ENCODE measurements around the gene ANGPTL7.
"Not testable (repeated sequence)": the region's sequence is repeated elsewhere in the genome, so short reads cannot be mapped to it uniquely, and the experiment has no call there.

The ANGPTL7 gene

GRCh38 chr1:11156963-11157362 is 32.2 kb upstream of the ANGPTL7 start:
- DNase-seq, result no peak
- TF ChIP-seq POLR2A (IDR thresholded peaks at IDR 0.05; ENCODE audit: low read length) (no peak), GATA1 (IDR thresholded peaks at IDR 0.05; ENCODE audit: low read depth, low read length) (no peak)

DNA sequence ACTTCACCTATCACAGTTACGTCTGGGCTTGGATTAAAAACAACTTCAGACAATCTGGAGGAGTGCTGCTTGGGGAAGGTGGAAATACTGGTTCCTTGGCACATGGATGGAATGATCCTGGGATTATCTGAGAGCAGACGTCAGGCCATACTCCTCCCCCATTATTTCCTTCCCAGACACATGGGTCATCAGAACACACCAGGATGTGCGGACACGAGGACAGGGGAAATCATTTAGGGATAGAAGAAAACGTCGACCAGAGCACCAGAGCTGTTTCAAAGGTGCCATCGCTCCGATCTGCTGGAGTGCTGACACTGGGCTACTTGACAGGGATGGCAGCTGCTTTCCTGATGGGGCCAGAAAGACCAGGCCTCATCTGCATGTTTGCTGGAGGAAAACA is 31.8 kb upstream of the ANGPTL7 start:
- TF ChIP-seq POLR2A (IDR thresholded peaks at IDR 0.05; ENCODE audit: low read length), result no peak
- no peak for DNase-seq

- no peak for DNase-seq
- no peak for TF ChIP-seq POLR2A (IDR thresholded peaks at IDR 0.05; ENCODE audit: low read length)
- no peak for TF ChIP-seq GATA1 (IDR thresholded peaks at IDR 0.05; ENCODE audit: low read depth, low read length)
These were observed 31.3 kb upstream of the ANGPTL7 start for GRCh38 chr1:11157867-11158266.

- TF ChIP-seq GATA1 (IDR thresholded peaks at IDR 0.05; ENCODE audit: low read depth, low read length) (no peak), POLR2A (IDR thresholded peaks at IDR 0.05; ENCODE audit: low read length) (no peak)
- no peak for DNase-seq
These were observed 30.9 kb upstream of the ANGPTL7 start for GRCh38 chr1:11158291-11158690.

- no peak for TF ChIP-seq POLR2A (IDR thresholded peaks at IDR 0.05; ENCODE audit: low read length)
- DNase-seq, result no peak
These were observed 30.3 kb upstream of the ANGPTL7 start for GRCh38 chr1:11158720-11159321.

DNA sequence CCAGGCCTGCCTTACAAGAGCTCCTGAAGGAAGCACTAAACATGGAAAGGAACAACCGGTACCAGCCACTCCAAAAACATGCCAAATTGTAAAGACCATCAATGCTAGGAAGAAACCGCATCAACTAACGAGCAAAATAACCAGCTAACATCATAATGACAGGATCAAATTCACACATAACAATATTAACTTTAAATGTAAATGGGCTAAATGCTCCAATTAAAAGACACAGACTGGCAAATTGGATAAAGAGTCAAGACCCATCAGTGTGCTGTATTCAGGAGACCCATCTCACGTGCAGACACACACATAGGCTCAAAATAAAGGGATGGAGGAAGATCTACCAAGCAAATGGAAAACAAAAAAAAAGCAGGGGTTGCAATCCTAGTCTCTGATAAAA is 26.4 kb upstream of the ANGPTL7 start:
- not testable (repeated sequence) for DNase-seq

- not testable (repeated sequence) for DNase-seq
These were observed 22.4 kb upstream of the ANGPTL7 start for GRCh38 chr1:11166744-11167143.

- TF ChIP-seq GATA1 (IDR thresholded peaks at IDR 0.05; ENCODE audit: low read depth, low read length), result no peak
- no peak for TF ChIP-seq POLR2A (IDR thresholded peaks at IDR 0.05; ENCODE audit: low read length)
- DNase-seq, result no peak
These were observed 20.4 kb upstream of the ANGPTL7 start for GRCh38 chr1:11168731-11169130.

DNA sequence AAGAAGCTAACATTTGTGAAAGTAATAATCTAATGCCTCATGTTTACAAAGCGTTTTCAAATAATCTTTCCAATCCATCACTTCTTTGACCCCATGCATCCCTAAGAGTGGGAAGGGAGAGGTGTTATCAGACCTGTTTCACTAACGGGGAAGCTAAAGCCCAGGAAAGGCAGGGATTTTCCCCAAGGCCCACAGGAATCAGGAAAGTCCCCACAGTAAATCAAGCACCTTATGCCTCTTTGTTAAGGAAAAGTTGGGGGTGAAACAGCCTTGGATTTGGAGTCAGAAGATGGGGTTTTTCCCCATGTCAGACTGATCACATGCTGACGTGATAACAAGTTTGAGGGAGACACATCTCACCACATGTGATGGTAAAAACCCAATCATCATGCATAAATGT is 20.0 kb upstream of the ANGPTL7 start:
- DNase-seq, result no peak
- TF ChIP-seq GATA1 (IDR thresholded peaks at IDR 0.05; ENCODE audit: low read depth, low read length), result no peak
- TF ChIP-seq POLR2A (IDR thresholded peaks at IDR 0.05; ENCODE audit: low read length), result no peak

GRCh38 chr1:11170102-11170501 is 19.1 kb upstream of the ANGPTL7 start:
- TF ChIP-seq POLR2A (IDR thresholded peaks at IDR 0.05; ENCODE audit: low read length) (no peak), GATA1 (IDR thresholded peaks at IDR 0.05; ENCODE audit: low read depth, low read length) (no peak)
- no peak for DNase-seq

DNA sequence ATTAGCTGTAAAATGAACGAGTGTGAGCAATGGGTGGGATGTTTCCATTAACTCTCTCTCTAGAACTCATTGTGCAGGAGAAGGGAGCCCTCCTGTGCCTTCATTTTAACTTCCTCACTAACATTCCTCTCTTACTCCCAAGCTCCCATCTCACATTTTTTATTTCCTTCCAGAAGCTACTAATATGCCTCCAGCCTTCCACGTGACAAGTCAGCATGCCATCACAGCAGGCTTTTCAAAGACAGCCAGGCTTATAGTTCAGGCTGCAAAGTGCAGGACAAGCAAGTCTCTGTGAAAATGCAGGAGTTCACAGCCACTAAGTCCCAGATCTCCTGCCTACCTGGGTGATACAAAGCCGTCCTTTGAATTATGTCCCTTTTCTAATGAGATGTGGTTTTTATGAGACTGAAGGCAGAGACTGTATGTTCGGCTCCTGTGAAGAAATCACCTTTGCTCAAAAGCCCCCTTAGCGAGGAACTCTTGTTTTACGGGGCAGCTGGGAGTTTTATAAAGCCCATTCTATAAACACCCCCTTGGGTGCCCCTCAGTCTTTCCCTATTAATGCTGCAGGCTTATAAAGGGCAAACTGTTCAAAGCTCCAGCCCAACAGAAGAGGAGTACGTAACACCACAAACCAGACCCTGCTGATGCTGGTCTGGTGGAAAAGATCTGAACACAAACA is 14.8 kb upstream of the ANGPTL7 start:
- DNase-seq, result no peak

DNA sequence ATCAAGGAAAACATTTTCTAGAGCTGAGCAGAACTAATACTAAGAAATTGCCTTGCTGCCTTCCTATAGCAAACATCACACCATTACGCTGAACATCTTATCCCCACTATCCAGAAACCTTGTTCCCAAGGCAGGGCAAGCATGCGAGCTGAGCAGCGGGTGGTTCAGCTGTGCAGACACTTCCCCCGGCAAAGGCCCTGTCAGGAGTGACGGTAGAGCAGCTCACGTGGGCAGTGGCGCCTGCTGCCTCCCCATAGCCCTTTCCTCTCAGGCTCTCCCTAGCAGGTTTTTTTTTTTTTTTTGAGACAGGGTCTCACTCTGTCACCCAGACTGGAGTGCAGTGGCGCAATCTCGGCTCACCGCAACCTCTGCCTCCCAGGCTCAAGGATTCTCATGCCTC is 13.7 kb upstream of the ANGPTL7 start:
- TF ChIP-seq POLR2A (IDR thresholded peaks at IDR 0.05; ENCODE audit: low read length) (no peak), GATA1 (IDR thresholded peaks at IDR 0.05; ENCODE audit: low read depth, low read length) (no peak)

More for the DNA sequence above, 14.8 kb upstream of the ANGPTL7 start:
- no peak for TF ChIP-seq POLR2A (IDR thresholded peaks at IDR 0.05; ENCODE audit: low read length)
- TF ChIP-seq GATA1 (IDR thresholded peaks at IDR 0.05; ENCODE audit: low read depth, low read length), result no peak

DNA sequence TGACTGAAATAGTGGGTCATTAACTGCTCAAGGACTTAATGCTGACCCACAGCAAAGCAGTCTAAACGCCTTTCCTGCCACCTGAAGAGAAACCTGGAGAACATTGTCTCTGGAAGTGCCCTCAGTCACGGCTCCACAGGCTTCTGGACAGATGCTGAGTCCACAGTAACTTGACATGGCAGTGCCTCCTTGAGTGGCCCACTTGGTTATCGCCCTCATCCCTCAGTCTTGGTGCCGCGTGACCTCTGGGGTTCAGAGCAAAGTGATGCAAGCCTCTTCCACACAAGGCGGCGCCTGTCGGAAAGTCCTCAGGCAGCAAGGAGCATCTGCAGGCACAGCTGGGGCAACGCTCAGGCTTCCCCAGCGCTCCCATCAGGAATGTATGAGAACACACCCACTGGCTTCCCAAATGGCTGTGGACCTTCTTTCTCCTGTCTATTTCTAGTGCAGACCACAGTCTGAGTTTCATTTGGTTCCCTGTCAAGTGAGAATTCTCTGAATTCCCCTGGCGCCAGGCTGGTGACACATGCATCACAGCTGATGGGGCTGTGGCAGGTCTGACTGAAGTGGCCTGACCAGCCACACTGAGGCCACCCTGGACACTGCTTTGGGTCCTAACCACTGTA is 13.0 kb upstream of the ANGPTL7 start:
- DNase-seq, result no peak

More for the DNA sequence above, 13.7 kb upstream of the ANGPTL7 start:
- DNase-seq, result no peak

GRCh38 chr1:11178021-11179015 is 10.8 kb upstream of the ANGPTL7 start:
- TF ChIP-seq POLR2A (IDR thresholded peaks at IDR 0.05; ENCODE audit: low read length) (no peak), GATA1 (IDR thresholded peaks at IDR 0.05; ENCODE audit: low read depth, low read length) (no peak)
- DNase-seq, result no peak

More for the DNA sequence above, 13.0 kb upstream of the ANGPTL7 start:
- TF ChIP-seq POLR2A (IDR thresholded peaks at IDR 0.05; ENCODE audit: low read length) (no peak), GATA1 (IDR thresholded peaks at IDR 0.05; ENCODE audit: low read depth, low read length) (no peak)
